Right lung (tissue), 10 donors: ENCODE data around the gene BCLAF1. TPM values are rescaled to one million over a fixed set of nuclear protein-coding genes. Genes with fewer than 3 reads are reported as not detected.
A peak's percentile ranks its signal among the peaks of the same experiment; 100 is the strongest.

ENCODE experiments used
- DNase-seq, 2 donors: peaks; one replicate each; pipeline ENCODE4 v3.0.0-alpha.2; 2013
- long read RNA-seq, 8 donors: transcript quantifications; one replicate each; lab custom pipeline, GENCODE V29; 2026
- polyA plus RNA-seq, 5 donors: library from polyadenylated mRNA; unstranded; fragments of 120-200 nt; gene quantifications; one replicate each; pipeline versions ENCODE4 v1.2.1 to v1.2.3, GENCODE V29; 2013; ENCODE audit warnings: inconsistent platforms in 1 of 5, low replicate concordance in 1 of 5; ENCODE audit not compliant: insufficient read length in 5 of 5, insufficient read depth in 1 of 5

Gene BCLAF1
- 100 to 1,000 TPM; 132 to 259 (median 235) TPM for polyA plus RNA-seq
- long read RNA-seq, donor 1, full-length matches to known transcripts, result 8 of 153 reads
- long read RNA-seq, donor 1, partial matches to known transcripts, result 145 of 153 reads
- long read RNA-seq, donor 1, other reads (novel, unspliced or antisense), result 0 of 153 reads
- long read RNA-seq, donor 2, full-length matches to known transcripts, result 6 of 62 reads
- long read RNA-seq, donor 2, partial matches to known transcripts, result 56 of 62 reads
- long read RNA-seq, donor 2, other reads (novel, unspliced or antisense), result 0 of 62 reads
- long read RNA-seq, donor 3, full-length matches to known transcripts, result 6 of 70 reads
- long read RNA-seq, donor 3, partial matches to known transcripts, result 64 of 70 reads
- long read RNA-seq, donor 3, other reads (novel, unspliced or antisense), result 0 of 70 reads
- long read RNA-seq, donor 4, transcript BCLAF1-208 (3 exons, 573 nt), result major isoform, 5 of 86 reads
- long read RNA-seq, donor 4, partial matches to known transcripts, result 74 of 86 reads
- long read RNA-seq, donor 4, other reads (novel, unspliced or antisense), result 0 of 86 reads
- long read RNA-seq, donor 5, full-length matches to known transcripts, result 13 of 147 reads
- long read RNA-seq, donor 5, partial matches to known transcripts, result 134 of 147 reads
- long read RNA-seq, donor 5, other reads (novel, unspliced or antisense), result 0 of 147 reads
- long read RNA-seq, donor 6, full-length matches to known transcripts, result 10 of 127 reads
- long read RNA-seq, donor 6, partial matches to known transcripts, result 117 of 127 reads
- long read RNA-seq, donor 6, other reads (novel, unspliced or antisense), result 0 of 127 reads
- long read RNA-seq, donor 7, full-length matches to known transcripts, result 17 of 74 reads
- long read RNA-seq, donor 7, partial matches to known transcripts, result 57 of 74 reads
- long read RNA-seq, donor 7, other reads (novel, unspliced or antisense), result 0 of 74 reads
- long read RNA-seq, donor 8, partial matches to known transcripts, result 13 of 15 reads
- long read RNA-seq, donor 8, other reads (novel, unspliced or antisense), result 0 of 15 reads

- DNase-seq, result peak; percentile 100
Observed at GRCh38 chr6:136289579-136290409, at the start of gene BCLAF1. BCLAF1 (minus strand) TSS chr6:136289846; CDS start chr6:136279866, 9,980 bp downstream.

GRCh38 chr6:136338486-136338885 lies 48.8 kb upstream of the BCLAF1 start:
- DNase-seq, result no peak

- DNase-seq, result no peak
Observed at GRCh38 chr6:136337606-136338005, 48.0 kb upstream of the BCLAF1 start.

- DNase-seq, result no peak
Observed at GRCh38 chr6:136337121-136337520, 47.5 kb upstream of the BCLAF1 start.

- DNase-seq, result peak in 1 of 2 donors; percentile 51
Observed at GRCh38 chr6:136335736-136336363, 46.2 kb upstream of the BCLAF1 start.

GRCh38 chr6:136334853-136335252 lies 45.2 kb upstream of the BCLAF1 start:
- DNase-seq, result no peak

- no peak for DNase-seq
Observed at GRCh38 chr6:136334465-136334846, 44.8 kb upstream of the BCLAF1 start.

GRCh38 chr6:136333824-136334464 lies 44.3 kb upstream of the BCLAF1 start:
- no peak for DNase-seq

GRCh38 chr6:136331461-136331860 lies 41.8 kb upstream of the BCLAF1 start:
- no peak for DNase-seq

GRCh38 chr6:136330634-136331033 lies 41.0 kb upstream of the BCLAF1 start:
- DNase-seq, result no peak

- DNase-seq, result no peak
Observed at GRCh38 chr6:136326038-136326553, 36.5 kb upstream of the BCLAF1 start.

- no peak for DNase-seq
Observed at GRCh38 chr6:136324686-136325380, 35.2 kb upstream of the BCLAF1 start.

GRCh38 chr6:136323431-136324112 lies 33.9 kb upstream of the BCLAF1 start:
- DNase-seq, result no peak

GRCh38 chr6:136319732-136320131 lies 30.1 kb upstream of the BCLAF1 start:
- DNase-seq, result no peak

GRCh38 chr6:136318676-136319075 lies 29.0 kb upstream of the BCLAF1 start:
- DNase-seq, result no peak

- DNase-seq, result no peak
Observed at GRCh38 chr6:136317971-136318370, 28.3 kb upstream of the BCLAF1 start.

GRCh38 chr6:136317021-136317694 lies 27.5 kb upstream of the BCLAF1 start:
- peak; percentile 35 to 57 for DNase-seq

- DNase-seq, result no peak
Observed at GRCh38 chr6:136315594-136315993, 25.9 kb upstream of the BCLAF1 start.
